Vagina (tissue), 2 donors: ENCODE results near the gene AARS2. TPM values are rescaled to one million over a fixed set of nuclear protein-coding genes. Genes with fewer than 3 reads are reported as not detected.

Experiments
- DNase-seq, 2 donors: peaks; one replicate each; pipeline ENCODE4 v3.0.0-alpha.2; 2017; ENCODE audit errors: extremely low spot score in 2 of 2
- H3K27ac ChIP-seq: fragments of 200-600 bp; sonication (generic); one replicate; pipeline ENCODE4 v1.5.1; 2019
- H3K27me3 ChIP-seq: fragments of 200-600 bp; sonication (generic); one replicate; pipeline ENCODE4 v1.5.1; 2019
- H3K36me3 ChIP-seq, 2 donors: fragments of 200-600 bp; sonication (generic); one replicate each; pipeline ENCODE4 v1.5.1; 2017 to 2019
- H3K4me1 ChIP-seq: fragments of 200-600 bp; sonication (generic); one replicate; pipeline ENCODE4 v1.5.1; 2019
- H3K4me3 ChIP-seq, 2 donors: fragments of 200-600 bp; sonication (generic); 1 replicate in 1 of 2; 2 replicates in 1 of 2; pipeline ENCODE4 v1.5.1; 2016 to 2019
- H3K9me3 ChIP-seq: fragments of 200-600 bp; sonication (generic); one replicate; pipeline ENCODE4 v1.5.1; 2019
- POLR2A ChIP-seq, 2 donors: fragments of 450-650 bp; IDR thresholded peaks; one replicate each; pipeline ENCODE4 v1.6.1; 2017; ENCODE audit warnings: antibody characterized with exemption in 2 of 2, mild to moderate bottlenecking in 2 of 2, moderate library complexity in 2 of 2
- POLR2AphosphoS5 ChIP-seq, 2 donors: sonication (generic); formaldehyde crosslinking; IDR thresholded peaks; one replicate each; pipeline ENCODE4 v1.9.0; 2017; ENCODE audit warnings: antibody characterized with exemption in 2 of 2, mild to moderate bottlenecking in 2 of 2, low read depth in 1 of 2; ENCODE audit not compliant: insufficient read depth in 1 of 2
- intact Hi-C: fragments of 100-400 bp; cut with DNase I; formaldehyde crosslinking; loops from one replicate; pipeline ENCODE4 v1.15.1; 2023
- total RNA-seq: library from RNA; depleted of rRNA; stranded (reverse); fragments of >200 nt; gene quantifications from one replicate; pipeline ENCODE4 v1.2.3, GENCODE V29; 2016
- TF ChIP-seq, protein P1 (sequence below), 3 experiments: fragments of 450-650 bp in 2 of 3; fragments of 200-600 bp in 1 of 3; sonication (generic) in 1 of 3; IDR thresholded peaks; one replicate each; pipeline ENCODE4 v1.5.1; 2017 to 2019; ENCODE audit warnings: antibody characterized with exemption in 3 of 3, mild to moderate bottlenecking in 2 of 3, moderate library complexity in 2 of 3

AARS2 gene
- total RNA-seq, 1 donor from 2014 or later = 13.3 TPM

DNA sequence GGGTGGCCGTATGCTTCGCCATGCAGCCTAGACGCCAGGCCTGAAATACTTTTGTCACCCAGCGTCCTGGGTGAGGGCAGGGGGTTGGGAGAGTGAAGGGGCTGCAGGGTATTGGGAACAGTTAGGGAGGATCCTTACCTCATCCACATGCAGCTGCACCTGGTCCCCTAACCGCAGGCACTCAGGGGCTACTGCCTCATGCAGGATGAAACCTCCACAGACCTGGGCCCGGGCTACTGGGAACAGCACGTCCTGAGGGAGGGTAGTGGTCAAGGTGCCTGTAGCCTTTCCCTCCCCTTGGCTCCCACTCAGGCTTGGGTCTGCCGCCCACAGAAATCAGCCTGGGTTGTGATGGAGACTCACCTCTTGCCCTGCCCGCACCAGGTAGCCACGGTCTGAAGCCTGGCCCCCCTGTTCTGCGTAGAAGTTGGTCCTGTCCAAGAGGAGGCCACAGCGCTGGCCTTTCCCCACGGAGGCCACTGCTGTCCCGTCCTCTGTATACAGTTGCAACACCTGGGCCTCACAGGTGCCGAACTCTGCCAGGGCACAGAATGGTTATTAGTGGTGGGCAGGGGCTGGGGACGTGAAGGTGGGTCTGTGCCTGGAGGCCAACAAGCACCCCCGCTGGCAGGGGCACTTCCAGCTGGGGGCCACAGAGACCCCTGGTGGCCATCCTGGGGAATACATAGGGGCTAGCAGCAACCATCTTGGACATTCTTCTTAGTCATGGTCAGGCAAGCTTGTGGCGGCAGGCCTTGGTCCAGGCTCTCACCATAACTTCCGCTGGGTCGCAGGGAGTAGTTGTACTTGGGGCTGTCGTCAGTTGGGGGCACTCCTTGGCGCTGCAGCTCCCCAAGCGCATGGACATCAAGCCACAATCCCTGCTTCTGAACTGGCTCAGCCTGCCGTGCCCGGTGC, 8.6 kb downstream of the AARS2 start:
- Histone ChIP-seq H3K4me1 (no peaks in the 10 kb centered on the region), H3K4me3 (no peak overlapping the region)

DNA sequence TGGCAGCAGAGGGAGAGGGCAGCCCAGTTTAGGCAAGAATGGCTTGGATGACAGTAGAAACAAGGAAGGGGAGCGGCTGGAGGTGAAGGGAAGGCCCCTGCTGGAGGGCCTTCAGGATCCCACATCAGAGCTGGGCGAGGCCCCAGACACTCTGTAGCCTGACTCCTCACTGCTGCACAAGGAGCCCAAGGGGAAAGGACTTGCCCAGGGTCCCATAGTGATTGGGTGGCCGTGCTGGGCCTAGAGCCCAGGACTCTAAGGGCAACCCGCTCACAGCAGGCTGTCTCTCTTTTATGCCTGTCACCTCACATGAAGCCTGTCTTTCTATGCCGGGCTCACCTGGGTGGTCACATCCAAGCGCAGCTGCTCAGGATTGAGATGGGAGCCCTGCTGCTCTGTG, 9.3 kb downstream of the AARS2 start:
- Histone ChIP-seq H3K9me3 (no peaks in the 10 kb centered on the region), H3K36me3 (peaks cover 0 to 82% of the 10 kb centered on the region in 2 donors), H3K27me3 (no peaks in the 10 kb centered on the region), H3K27ac (no peak overlapping the region), H3K4me1 (no peaks in the 10 kb centered on the region), H3K4me3 (no peak overlapping the region)
- no peak for DNase-seq
- TF ChIP-seq POLR2A (IDR thresholded peaks at IDR 0.05) (no peak), POLR2AphosphoS5 (IDR thresholded peaks at IDR 0.05; ENCODE audit: insufficient read depth in 1 of 2, low read depth in 1 of 2) (no peak)
- TF ChIP-seq, protein P1, sequence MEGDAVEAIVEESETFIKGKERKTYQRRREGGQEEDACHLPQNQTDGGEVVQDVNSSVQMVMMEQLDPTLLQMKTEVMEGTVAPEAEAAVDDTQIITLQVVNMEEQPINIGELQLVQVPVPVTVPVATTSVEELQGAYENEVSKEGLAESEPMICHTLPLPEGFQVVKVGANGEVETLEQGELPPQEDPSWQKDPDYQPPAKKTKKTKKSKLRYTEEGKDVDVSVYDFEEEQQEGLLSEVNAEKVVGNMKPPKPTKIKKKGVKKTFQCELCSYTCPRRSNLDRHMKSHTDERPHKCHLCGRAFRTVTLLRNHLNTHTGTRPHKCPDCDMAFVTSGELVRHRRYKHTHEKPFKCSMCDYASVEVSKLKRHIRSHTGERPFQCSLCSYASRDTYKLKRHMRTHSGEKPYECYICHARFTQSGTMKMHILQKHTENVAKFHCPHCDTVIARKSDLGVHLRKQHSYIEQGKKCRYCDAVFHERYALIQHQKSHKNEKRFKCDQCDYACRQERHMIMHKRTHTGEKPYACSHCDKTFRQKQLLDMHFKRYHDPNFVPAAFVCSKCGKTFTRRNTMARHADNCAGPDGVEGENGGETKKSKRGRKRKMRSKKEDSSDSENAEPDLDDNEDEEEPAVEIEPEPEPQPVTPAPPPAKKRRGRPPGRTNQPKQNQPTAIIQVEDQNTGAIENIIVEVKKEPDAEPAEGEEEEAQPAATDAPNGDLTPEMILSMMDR (IDR thresholded peaks at IDR 0.05) = no peak
- intact Hi-C loops = no loop called here

More for the DNA sequence above, 8.6 kb downstream of the AARS2 start:
- Histone ChIP-seq H3K9me3 (no peaks in the 10 kb centered on the region), H3K36me3 (peaks cover 0 to 89% of the 10 kb centered on the region in 2 donors), H3K27ac (no peak overlapping the region), H3K27me3 (no peaks in the 10 kb centered on the region)
- DNase-seq = no peak
- intact Hi-C loops = no loop called here
- TF ChIP-seq POLR2A (IDR thresholded peaks at IDR 0.05) = no peak
- TF ChIP-seq, protein P1 (IDR thresholded peaks at IDR 0.05) = peak; percentile 28 to 51 (median 50)

DNA sequence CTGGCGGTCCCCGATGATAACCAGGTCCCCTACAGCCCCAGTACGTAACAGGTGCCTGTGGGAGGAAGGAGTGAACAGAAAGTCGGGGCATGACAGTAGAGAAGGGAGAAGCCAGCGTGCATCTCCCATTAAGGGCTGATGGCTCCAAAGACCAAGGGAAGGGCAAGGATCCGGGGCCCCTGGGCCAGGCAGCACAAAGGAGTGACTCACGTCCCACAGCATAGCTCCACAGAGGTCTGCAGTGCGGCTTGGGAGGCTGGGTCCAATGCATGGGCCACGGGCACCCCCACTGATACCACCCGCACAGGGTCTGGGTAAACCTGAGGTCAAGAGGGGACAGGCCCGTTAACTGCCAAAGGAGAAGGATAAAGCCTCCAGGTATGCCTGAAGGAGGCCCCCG, 10.3 kb downstream of the AARS2 start:
- Histone ChIP-seq H3K9me3 (no peaks in the 10 kb centered on the region), H3K4me1 (peaks cover 6% of the 10 kb centered on the region), H3K4me3 (no peak overlapping the region), H3K27ac (no peak overlapping the region), H3K27me3 (no peaks in the 10 kb centered on the region), H3K36me3 (peaks cover 0 to 76% of the 10 kb centered on the region in 2 donors)
- intact Hi-C loops = no loop called here
- no peak for DNase-seq
- TF ChIP-seq, protein P1 (IDR thresholded peaks at IDR 0.05) = no peak
- TF ChIP-seq POLR2A (IDR thresholded peaks at IDR 0.05) (no peak), POLR2AphosphoS5 (IDR thresholded peaks at IDR 0.05; ENCODE audit: insufficient read depth in 1 of 2, low read depth in 1 of 2) (no peak)

DNA sequence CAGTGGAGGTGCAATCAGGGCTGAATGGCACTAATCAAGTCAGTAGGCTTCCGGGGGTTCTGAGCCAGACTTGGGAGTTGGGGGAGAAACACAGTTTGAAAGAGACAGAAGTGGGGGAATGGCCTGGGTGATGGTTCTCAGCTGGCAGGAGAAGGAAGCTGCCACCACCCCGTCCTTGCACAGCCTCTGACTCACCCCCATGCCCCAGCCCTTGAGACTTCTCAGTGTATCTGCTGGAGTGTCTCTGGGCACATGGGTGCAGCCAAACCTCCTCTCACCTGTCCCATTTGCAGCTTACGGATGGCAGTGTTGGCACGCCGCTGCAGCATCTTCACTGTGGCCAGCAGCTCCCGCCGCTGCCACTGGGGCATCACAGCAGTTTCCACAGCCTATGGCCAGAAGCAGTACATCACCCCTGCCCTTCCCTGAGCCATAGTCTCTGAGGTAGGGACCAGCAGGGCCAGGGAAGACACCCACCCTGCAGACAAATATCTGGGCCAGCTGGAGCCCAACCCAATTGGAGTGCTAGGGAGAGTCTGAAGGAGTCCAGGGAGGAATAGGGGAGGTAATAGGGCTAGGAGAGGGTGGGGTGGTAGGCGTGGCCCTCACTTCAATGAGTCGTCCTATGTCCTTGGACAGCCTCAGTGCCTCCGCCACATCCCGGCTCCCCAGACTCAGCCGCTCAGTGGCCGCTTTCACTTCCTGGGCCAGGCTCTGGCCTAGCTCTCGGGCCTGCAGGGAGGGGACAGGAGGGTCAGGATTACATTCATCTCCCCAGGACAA, 11.2 kb downstream of the AARS2 start:
- intact Hi-C loops = no loop called here
- H3K27me3 ChIP-seq = no peaks in the 10 kb centered on the region
- H3K4me3 ChIP-seq = no peak overlapping the region
- TF ChIP-seq POLR2A (IDR thresholded peaks at IDR 0.05) (no peak), POLR2AphosphoS5 (IDR thresholded peaks at IDR 0.05; ENCODE audit: insufficient read depth in 1 of 2, low read depth in 1 of 2) (no peak)
- TF ChIP-seq, protein P1 (IDR thresholded peaks at IDR 0.05) = no peak
- peaks cover 15% of the 10 kb centered on the region for H3K4me1 ChIP-seq
- DNase-seq = no peak
- H3K27ac ChIP-seq = no peak overlapping the region
- peaks cover 0 to 67% of the 10 kb centered on the region in 2 donors for H3K36me3 ChIP-seq
- no peaks in the 10 kb centered on the region for H3K9me3 ChIP-seq
